HFFc6 (cell line): ENCODE data around the gene GEMIN8. TPM values are rescaled to one million over a fixed set of nuclear protein-coding genes. Genes with fewer than 3 reads are reported as not detected.
A peak's percentile ranks its signal among the peaks of the same experiment; 100 is the strongest.

Experiments
- DNase-seq: peaks from one replicate; pipeline ENCODE4 v3.0.0-alpha.2; 2018
- H3K27ac Mint-ChIP-seq: 2 replicates; pipeline ENCODE4 v1.8.0; 2020; ENCODE audit warnings: mild to moderate bottlenecking, mixed read lengths
- H3K27me3 Mint-ChIP-seq: 2 replicates; pipeline ENCODE4 v1.8.0; 2021; ENCODE audit warnings: mild to moderate bottlenecking, moderate library complexity, mixed read lengths; ENCODE audit not compliant: insufficient read depth
- H3K36me3 Mint-ChIP-seq: 2 replicates; pipeline ENCODE4 v1.8.0; 2021; ENCODE audit warnings: low read depth, mixed read lengths
- H3K4me1 Mint-ChIP-seq: 2 replicates; pipeline ENCODE4 v1.8.0; 2020; ENCODE audit warnings: low read depth, mixed read lengths
- H3K4me3 Mint-ChIP-seq: 2 replicates; pipeline ENCODE4 v1.8.0; 2020; ENCODE audit warnings: mild to moderate bottlenecking, moderate library complexity, mixed read lengths
- H3K9me3 Mint-ChIP-seq: 2 replicates; pipeline ENCODE4 v1.8.0; 2020; ENCODE audit warnings: mild to moderate bottlenecking, mixed read lengths
- total RNA-seq, 6 experiments: library from RNA; stranded (reverse); fragmentation: NEBNext Ultra II Directional; extraction: Animal tissue kit (Norgen Biotek cat#: 25700); gene quantifications; 2 replicates in 1 of 6; 3 replicates in 5 of 6; pipeline ENCODE4 v1.2.3, GENCODE V29; 2021
- TF ChIP-seq, protein P1 (sequence below): fragments of 200-600 bp; sonication (generic); IDR thresholded peaks from 2 replicates; pipeline ENCODE4 v1.5.0; 2021; ENCODE audit warnings: antibody characterized with exemption, mild to moderate bottlenecking

Gene GEMIN8
- total RNA-seq, 6 experiments from 2014 or later: 10.1 to 12.9 (median 11.8) TPM

DNA sequence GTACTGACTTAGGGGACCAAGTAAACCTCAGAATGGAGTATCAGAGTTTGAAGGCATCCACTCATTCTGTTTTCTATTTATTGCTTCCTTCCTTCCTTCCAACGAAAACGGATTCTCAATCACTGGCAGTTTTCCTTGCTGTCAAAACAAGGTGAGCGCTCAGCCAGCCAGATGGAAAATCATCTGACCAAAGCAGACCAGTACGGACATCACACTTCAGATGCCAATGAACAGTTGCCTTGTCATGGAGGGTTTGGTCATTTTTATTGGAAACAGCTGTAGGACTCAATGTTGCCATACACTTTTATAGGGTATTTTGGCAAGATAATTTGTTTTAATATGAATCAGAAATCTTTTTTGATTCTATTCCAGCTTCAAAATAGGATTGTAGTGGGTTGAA is 16.6 kb downstream of the GEMIN8 start:
- Mint-ChIP-seq H3K27ac (peak overlapping the region; percentile 26; the same call in 1 of the 2 replicates), H3K27me3 (no peaks in the 10 kb centered on the region; the same call in 1 of the 2 replicates)
- peak; percentile 18 for DNase-seq

DNA sequence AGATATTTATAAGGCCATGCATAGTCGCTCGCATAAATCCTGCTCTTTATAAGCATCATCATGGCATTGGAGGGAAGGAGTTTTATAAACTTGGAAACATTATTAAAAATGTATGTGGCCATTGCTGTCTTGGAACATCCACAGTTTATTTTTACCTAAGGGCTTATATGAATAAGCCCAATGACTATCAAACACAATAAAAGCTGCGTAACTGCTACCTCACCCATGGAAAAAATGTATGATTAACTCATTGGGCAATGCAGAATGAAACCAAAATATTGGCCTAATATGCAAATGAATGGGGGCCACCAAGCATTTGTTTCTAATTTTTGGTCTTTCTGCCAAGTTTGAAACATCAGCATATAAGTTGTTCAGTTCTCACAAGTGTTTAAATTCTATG is 19.1 kb downstream of the GEMIN8 start:
- Mint-ChIP-seq H3K9me3 (no peaks in the 10 kb centered on the region), H3K4me3 (no peak overlapping the region), H3K4me1 (peaks cover 33% of the 10 kb centered on the region), H3K27me3 (no peaks in the 10 kb centered on the region; the same call in 1 of the 2 replicates), H3K36me3 (peaks cover 16% of the 10 kb centered on the region), H3K27ac (no peak overlapping the region; the same call in 1 of the 2 replicates)
- TF ChIP-seq, protein P1, sequence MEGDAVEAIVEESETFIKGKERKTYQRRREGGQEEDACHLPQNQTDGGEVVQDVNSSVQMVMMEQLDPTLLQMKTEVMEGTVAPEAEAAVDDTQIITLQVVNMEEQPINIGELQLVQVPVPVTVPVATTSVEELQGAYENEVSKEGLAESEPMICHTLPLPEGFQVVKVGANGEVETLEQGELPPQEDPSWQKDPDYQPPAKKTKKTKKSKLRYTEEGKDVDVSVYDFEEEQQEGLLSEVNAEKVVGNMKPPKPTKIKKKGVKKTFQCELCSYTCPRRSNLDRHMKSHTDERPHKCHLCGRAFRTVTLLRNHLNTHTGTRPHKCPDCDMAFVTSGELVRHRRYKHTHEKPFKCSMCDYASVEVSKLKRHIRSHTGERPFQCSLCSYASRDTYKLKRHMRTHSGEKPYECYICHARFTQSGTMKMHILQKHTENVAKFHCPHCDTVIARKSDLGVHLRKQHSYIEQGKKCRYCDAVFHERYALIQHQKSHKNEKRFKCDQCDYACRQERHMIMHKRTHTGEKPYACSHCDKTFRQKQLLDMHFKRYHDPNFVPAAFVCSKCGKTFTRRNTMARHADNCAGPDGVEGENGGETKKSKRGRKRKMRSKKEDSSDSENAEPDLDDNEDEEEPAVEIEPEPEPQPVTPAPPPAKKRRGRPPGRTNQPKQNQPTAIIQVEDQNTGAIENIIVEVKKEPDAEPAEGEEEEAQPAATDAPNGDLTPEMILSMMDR: no peak
- no peak for DNase-seq

More for the DNA sequence above, 16.6 kb downstream of the GEMIN8 start:
- TF ChIP-seq, protein P1: no peak
- Mint-ChIP-seq H3K9me3 (no peaks in the 10 kb centered on the region), H3K4me3 (no peak overlapping the region), H3K4me1 (peaks cover 28% of the 10 kb centered on the region), H3K36me3 (peaks cover 16% of the 10 kb centered on the region)

DNA sequence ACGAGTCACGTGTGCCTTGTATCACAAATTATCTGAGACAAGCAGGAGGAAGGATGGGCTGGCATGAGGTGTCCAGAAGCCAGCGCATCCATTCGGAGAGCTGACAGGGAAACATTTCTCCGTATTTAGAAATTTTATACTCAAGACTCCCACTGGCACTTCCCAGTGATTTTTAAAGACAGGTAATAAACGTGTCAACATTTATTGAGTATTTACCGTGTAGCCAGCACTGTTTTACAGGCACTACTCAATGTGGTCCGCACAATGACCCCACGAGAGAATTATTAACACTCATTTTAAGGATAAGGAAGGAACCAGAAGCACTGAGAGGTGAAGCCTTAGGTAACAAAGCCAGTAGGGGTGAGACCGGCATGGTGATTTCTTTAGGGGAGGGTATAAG is 23.2 kb downstream of the GEMIN8 start:
- H3K9me3 Mint-ChIP-seq: no peaks in the 10 kb centered on the region

DNA sequence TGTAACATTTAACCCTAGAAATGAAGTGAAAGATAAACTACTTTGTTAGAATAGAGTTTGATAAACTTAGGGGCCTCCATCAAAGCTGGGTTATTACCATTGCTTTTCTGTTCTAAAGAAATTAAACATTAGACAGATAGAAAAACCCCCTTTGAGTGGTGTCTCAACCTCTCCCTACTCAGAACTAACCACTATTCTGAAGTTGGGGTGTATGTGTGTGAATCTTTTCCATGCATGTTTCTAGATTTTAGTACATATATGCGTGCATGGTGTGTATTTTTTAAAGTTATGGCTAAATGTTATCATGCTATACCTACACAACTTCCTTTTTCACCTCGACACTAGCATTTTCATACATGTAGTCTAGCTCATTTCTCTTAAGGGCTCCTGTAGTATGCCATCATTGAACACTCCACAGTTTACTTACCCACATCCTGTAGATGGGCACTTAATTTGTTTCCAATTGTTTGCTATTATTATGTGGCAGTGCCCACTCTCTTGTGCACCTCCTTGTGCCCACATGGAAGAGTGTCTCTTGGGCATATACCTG is 25.7 kb downstream of the GEMIN8 start:
- TF ChIP-seq, protein P1: no peak
- Mint-ChIP-seq H3K36me3 (no peaks in the 10 kb centered on the region), H3K4me3 (no peak overlapping the region), H3K4me1 (peaks cover 5% of the 10 kb centered on the region; the same call in 1 of the 2 replicates), H3K9me3 (no peaks in the 10 kb centered on the region), H3K27me3 (peaks cover 3% of the 10 kb centered on the region), H3K27ac (no peak overlapping the region)
- no peak for DNase-seq

More for the DNA sequence above, 23.2 kb downstream of the GEMIN8 start:
- Mint-ChIP-seq H3K4me3 (no peak overlapping the region), H3K27ac (no peak overlapping the region), H3K36me3 (no peaks in the 10 kb centered on the region), H3K27me3 (peaks cover 3% of the 10 kb centered on the region; the same call in 1 of the 2 replicates), H3K4me1 (peaks cover 18% of the 10 kb centered on the region)
- TF ChIP-seq, protein P1: no peak
- no peak for DNase-seq

- no peak overlapping the region for H3K27ac Mint-ChIP-seq
- H3K4me3 Mint-ChIP-seq: no peak overlapping the region
- H3K4me1 Mint-ChIP-seq: peaks cover 5% of the 10 kb centered on the region; the same call in 1 of the 2 replicates
- no peaks in the 10 kb centered on the region for H3K9me3 Mint-ChIP-seq
- DNase-seq: no peak
- peaks cover 3% of the 10 kb centered on the region for H3K27me3 Mint-ChIP-seq
- H3K36me3 Mint-ChIP-seq: no peaks in the 10 kb centered on the region
- TF ChIP-seq, protein P1: no peak
Observed at GRCh38 chrX:14003028-14003427, 26.7 kb downstream of the GEMIN8 start.
